ENCODE data around the gene HSPA12B.

DNA sequence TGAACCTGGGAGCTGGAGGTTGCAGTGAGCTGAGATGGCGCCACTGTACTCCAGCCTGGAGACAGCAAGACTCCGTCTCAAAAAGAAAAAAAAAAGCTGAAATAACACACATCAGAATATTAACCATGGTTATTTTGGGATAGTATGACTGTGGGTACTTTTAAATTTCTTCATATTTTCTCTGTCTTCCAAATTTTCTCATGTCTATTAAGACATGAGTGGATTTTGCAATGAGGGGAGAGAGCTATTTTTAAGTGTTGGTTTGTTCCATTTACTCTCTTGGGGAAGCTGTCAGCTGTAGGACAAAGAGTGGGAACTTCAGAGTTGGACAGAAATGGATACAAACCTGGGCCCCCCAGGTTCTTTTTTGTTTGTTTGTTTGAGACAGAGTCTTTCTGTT is 24.8 kb downstream of the HSPA12B start:
- TF ChIP-seq ARNTL (CRISPR knock-in tag; IDR thresholded peaks at IDR 0.05; ENCODE audit: borderline replicate concordance, low read depth) = no peak
- TF ChIP-seq, protein P1, sequence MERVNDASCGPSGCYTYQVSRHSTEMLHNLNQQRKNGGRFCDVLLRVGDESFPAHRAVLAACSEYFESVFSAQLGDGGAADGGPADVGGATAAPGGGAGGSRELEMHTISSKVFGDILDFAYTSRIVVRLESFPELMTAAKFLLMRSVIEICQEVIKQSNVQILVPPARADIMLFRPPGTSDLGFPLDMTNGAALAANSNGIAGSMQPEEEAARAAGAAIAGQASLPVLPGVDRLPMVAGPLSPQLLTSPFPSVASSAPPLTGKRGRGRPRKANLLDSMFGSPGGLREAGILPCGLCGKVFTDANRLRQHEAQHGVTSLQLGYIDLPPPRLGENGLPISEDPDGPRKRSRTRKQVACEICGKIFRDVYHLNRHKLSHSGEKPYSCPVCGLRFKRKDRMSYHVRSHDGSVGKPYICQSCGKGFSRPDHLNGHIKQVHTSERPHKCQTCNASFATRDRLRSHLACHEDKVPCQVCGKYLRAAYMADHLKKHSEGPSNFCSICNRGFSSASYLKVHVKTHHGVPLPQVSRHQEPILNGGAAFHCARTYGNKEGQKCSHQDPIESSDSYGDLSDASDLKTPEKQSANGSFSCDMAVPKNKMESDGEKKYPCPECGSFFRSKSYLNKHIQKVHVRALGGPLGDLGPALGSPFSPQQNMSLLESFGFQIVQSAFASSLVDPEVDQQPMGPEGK (CRISPR knock-in tag; IDR thresholded peaks at IDR 0.05; ENCODE audit: borderline replicate concordance) = no peak
- TF ChIP-seq ZFP30 (CRISPR knock-in tag; IDR thresholded peaks at IDR 0.05) = no peak
- TF ChIP-seq ZC3H10 (CRISPR knock-in tag; IDR thresholded peaks at IDR 0.05) = no peak
- TF ChIP-seq ZNF565 (CRISPR knock-in tag; conservative IDR thresholded peaks at IDR 0.05; ENCODE audit: low read depth) = no peak
- TF ChIP-seq GLIS3 (CRISPR knock-in tag; IDR thresholded peaks at IDR 0.05) = no peak
- TF ChIP-seq OSR1 (CRISPR knock-in tag; IDR thresholded peaks at IDR 0.05) = no peak

Data from SK-N-SH treated with all-trans-retinoic acid at 6 μM for 48 hours (cell line).